Tibial artery (tissue), 4 donors: ENCODE data around the gene PILRB.

ENCODE experiments used
- DNase-seq, 2 donors: peaks; one replicate each; pipeline ENCODE4 v3.0.0-alpha.2; 2019
- H3K27ac ChIP-seq, 2 donors: fragments of 200-600 bp; sonication (generic) in 1 of 2; 1 replicate in 1 of 2; 2 replicates in 1 of 2; pipeline ENCODE4 v1.5.1; 2018 to 2019; ENCODE audit warnings: mild to moderate bottlenecking in 1 of 2
- H3K27me3 ChIP-seq, 2 donors: fragments of 200-600 bp; sonication (generic) in 1 of 2; one replicate each; pipeline versions ENCODE4 v1.5.1 to v1.6.0; 2016 to 2019
- H3K36me3 ChIP-seq, 3 donors: fragments of 200-600 bp; sonication (generic) in 2 of 3; one replicate each; pipeline ENCODE4 v1.5.1; 2016 to 2019; ENCODE audit warnings: mild to moderate bottlenecking in 2 of 3
- H3K4me1 ChIP-seq, 4 donors: fragments of 200-600 bp; sonication (generic) in 2 of 4; 1 replicate in 3 of 4; 2 replicates in 1 of 4; pipeline ENCODE4 v1.5.1; 2016 to 2019
- H3K4me3 ChIP-seq, 2 donors: fragments of 200-600 bp; sonication (generic) in 1 of 2; 1 replicate in 1 of 2; 2 replicates in 1 of 2; pipeline ENCODE4 v1.5.1; 2018 to 2019; ENCODE audit warnings: mild to moderate bottlenecking in 2 of 2
- H3K9me3 ChIP-seq, 3 donors: fragments of 200-600 bp; sonication (generic) in 1 of 3; one replicate each; pipeline ENCODE4 v1.5.1; 2016 to 2019
- intact Hi-C: fragments of 100-400 bp; cut with DNase I; formaldehyde crosslinking; loops from one replicate; pipeline ENCODE4 v1.15.0; 2023; ENCODE audit warnings: low total_unique reads
- TF ChIP-seq, protein P1 (sequence below), 2 experiments: fragments of 200-600 bp in 1 of 2; fragments of 450-650 bp in 1 of 2; IDR thresholded peaks; one replicate each; pipeline ENCODE4 v1.5.1; 2017 to 2019; ENCODE audit warnings: antibody characterized with exemption in 2 of 2, mild to moderate bottlenecking in 1 of 2, moderate library complexity in 1 of 2

The PILRB gene

DNA sequence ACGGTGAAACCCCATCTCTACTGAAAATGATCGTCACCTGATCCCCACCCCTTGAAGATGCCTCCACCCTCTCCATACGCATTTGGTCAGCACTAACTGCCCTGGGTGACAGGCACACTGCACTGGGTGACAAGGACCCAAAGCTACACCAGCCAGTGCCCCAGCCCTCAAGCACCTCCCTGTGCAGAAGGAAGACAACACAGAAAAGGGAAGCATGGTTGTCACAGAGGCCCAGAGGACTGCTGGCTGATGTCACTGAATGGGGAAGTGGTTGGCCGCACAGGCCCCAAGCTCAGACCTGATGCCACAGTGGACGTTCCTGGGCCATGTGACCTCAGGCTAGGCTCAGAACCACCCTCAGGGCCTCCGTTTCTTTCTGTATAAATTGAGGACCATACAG, 11.2 kb downstream of the PILRB start:
- intact Hi-C loops: no loop called here
- Histone ChIP-seq H3K36me3 (peaks cover 7 to 51% (median 8%) of the 10 kb centered on the region in 3 donors), H3K9me3 (no peaks in the 10 kb centered on the region), H3K27me3 (peaks cover 0 to 8% of the 10 kb centered on the region in 2 donors), H3K4me3 (no peak overlapping the region), H3K27ac (no peak overlapping the region), H3K4me1 (peaks cover 0 to 3% (median 0%) of the 10 kb centered on the region in 4 donors)
- TF ChIP-seq, protein P1, sequence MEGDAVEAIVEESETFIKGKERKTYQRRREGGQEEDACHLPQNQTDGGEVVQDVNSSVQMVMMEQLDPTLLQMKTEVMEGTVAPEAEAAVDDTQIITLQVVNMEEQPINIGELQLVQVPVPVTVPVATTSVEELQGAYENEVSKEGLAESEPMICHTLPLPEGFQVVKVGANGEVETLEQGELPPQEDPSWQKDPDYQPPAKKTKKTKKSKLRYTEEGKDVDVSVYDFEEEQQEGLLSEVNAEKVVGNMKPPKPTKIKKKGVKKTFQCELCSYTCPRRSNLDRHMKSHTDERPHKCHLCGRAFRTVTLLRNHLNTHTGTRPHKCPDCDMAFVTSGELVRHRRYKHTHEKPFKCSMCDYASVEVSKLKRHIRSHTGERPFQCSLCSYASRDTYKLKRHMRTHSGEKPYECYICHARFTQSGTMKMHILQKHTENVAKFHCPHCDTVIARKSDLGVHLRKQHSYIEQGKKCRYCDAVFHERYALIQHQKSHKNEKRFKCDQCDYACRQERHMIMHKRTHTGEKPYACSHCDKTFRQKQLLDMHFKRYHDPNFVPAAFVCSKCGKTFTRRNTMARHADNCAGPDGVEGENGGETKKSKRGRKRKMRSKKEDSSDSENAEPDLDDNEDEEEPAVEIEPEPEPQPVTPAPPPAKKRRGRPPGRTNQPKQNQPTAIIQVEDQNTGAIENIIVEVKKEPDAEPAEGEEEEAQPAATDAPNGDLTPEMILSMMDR (IDR thresholded peaks at IDR 0.05): no peak
- peak; percentile 71 to 81 for DNase-seq

DNA sequence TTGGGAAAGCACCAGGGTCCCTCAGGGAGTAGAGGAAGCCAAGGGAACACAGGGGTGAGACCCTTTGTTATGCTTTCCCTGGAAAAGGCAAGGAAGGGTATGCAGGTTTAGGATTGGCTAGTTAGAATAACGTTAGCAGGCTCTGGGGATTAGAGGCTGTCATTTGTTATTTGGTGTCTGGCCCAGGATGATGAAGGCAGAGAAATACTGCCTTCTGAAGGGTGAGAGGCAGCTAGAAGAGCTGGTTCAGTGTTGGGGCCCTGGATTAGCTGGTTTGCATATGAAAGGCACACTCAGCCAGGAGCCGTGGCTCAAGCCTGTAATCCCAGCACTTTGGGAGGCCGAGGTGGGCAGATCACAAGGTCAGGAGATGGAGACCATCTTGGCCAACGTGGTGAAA, 12.4 kb downstream of the PILRB start:
- Histone ChIP-seq H3K9me3 (no peaks in the 10 kb centered on the region), H3K4me1 (peaks cover 0 to 3% (median 0%) of the 10 kb centered on the region in 4 donors), H3K36me3 (peaks cover 7 to 39% (median 8%) of the 10 kb centered on the region in 3 donors), H3K27me3 (peaks cover 0 to 16% of the 10 kb centered on the region in 2 donors), H3K4me3 (no peak overlapping the region), H3K27ac (no peak overlapping the region)
- TF ChIP-seq, protein P1 (IDR thresholded peaks at IDR 0.05): no peak
- intact Hi-C loops: no loop called here
- no peak for DNase-seq

DNA sequence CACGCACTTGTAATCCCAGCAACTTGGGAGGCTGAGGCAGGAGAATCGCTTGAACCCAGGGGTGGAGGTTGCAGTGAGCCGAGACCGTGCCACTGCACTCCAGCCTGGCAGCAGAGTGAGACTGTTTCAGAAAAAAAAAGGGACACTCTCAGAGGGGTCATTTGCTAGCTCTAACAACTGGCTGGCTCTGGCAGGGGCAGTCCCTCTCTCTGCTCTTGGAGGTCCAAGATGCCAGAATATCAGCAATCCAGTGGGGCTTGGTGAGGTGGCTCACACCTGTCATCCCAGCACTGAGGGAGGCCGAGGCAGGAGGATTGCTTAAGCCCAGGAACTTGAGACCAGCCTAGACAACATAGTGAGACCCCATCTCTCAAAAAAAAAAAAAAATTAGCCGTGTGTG, 12.8 kb downstream of the PILRB start:
- no peaks in the 10 kb centered on the region for H3K9me3 ChIP-seq
- H3K4me1 ChIP-seq: peaks cover 0 to 3% (median 0%) of the 10 kb centered on the region in 4 donors
- peaks cover 7 to 35% (median 8%) of the 10 kb centered on the region in 3 donors for H3K36me3 ChIP-seq
- no peak overlapping the region for H3K4me3 ChIP-seq
- TF ChIP-seq, protein P1 (IDR thresholded peaks at IDR 0.05): no peak
- no peak overlapping the region for H3K27ac ChIP-seq
- intact Hi-C loops: no loop called here
- peaks cover 0 to 16% of the 10 kb centered on the region in 2 donors for H3K27me3 ChIP-seq
- no peak for DNase-seq

DNA sequence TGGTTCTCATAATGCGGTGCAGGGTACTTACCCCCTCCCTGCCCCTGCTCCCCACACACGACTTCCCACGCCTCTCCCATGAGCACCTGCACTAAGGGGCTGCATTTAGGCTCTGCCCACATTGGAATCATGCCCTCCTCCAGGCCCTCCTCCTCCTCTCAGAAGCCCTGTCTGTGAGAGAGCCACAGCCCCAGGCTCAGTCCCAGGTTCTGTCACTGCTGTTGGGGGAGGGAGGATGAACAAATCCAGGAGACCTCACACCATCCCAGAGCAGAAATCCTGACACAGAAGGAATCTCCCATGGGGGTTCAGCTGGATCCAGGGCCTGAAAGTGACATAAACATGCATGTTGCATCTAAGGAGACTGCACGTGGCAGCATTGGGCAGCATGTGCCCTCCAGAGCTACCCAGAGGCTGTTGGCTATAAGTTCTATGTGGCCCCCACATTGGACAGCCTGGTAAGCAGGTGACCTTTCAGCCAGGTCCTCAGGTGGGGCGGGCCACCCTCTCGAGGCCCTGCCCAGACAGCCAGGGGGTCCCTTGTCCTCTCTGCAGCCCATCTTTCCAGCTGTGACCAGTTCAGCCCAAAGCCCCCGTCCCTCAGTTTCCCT, 13.7 kb downstream of the PILRB start:
- Histone ChIP-seq H3K27me3 (peaks cover 0 to 16% of the 10 kb centered on the region in 2 donors), H3K9me3 (no peaks in the 10 kb centered on the region), H3K4me1 (peaks cover 0 to 3% (median 0%) of the 10 kb centered on the region in 4 donors), H3K36me3 (peaks cover 7 to 27% (median 8%) of the 10 kb centered on the region in 3 donors), H3K27ac (no peak overlapping the region), H3K4me3 (no peak overlapping the region)
- intact Hi-C loops: no loop called here
- DNase-seq: no peak
- TF ChIP-seq, protein P1 (IDR thresholded peaks at IDR 0.05): no peak

DNA sequence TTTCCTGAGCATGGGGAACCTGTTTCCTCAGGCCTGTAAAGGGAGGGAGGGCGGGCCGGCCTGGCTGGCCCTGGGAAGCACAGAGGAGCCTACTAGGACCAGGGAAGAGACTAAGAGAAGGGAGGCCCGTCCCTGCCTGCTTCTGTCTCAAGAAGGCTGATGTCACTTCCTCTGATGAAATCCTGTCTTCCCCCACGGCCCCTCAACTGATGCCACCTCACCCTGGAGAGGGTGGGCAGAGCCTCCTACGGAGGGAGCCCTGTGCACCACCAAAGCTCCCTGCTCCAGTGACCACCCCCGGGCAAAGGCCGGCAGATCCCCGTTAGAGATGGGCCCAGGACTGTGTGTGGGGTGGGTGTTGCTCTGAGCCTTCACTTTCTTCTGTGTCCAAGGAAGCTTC, 14.3 kb downstream of the PILRB start:
- no peak for DNase-seq
- Histone ChIP-seq H3K4me1 (peaks cover 0 to 3% (median 0%) of the 10 kb centered on the region in 4 donors), H3K36me3 (peaks cover 3 to 21% (median 5%) of the 10 kb centered on the region in 3 donors), H3K9me3 (no peaks in the 10 kb centered on the region), H3K4me3 (no peak overlapping the region), H3K27me3 (peaks cover 0 to 16% of the 10 kb centered on the region in 2 donors), H3K27ac (no peak overlapping the region)
- intact Hi-C loops: no loop called here
- TF ChIP-seq, protein P1 (IDR thresholded peaks at IDR 0.05): no peak
